K562 (cell line): Measurements from ENCODE around the gene HDGFL2. TPM values are rescaled to one million over a fixed set of nuclear protein-coding genes. Genes with fewer than 3 reads are reported as not detected.

Source experiments
- ATAC-seq: fragments of 200-7000 bp; cut with Tn5 transposase; 3 replicates; pipeline ENCODE4 v1.9.1; 2020; ENCODE audit warnings: moderate library complexity
- BruUV-seq: library from RNA; stranded (reverse); fragments of 400-500 nt; replicated peaks from 2 replicates; lab custom pipeline; 2021; lab: Mats Ljungman, UMichigan
- CTCF ChIA-PET: fragments of 300-600 bp; formaldehyde crosslinking; extraction: SDS; loops from one replicate; lab custom pipeline; 2021; ENCODE audit warnings: low intra/inter-chr PET ratio; lab: Yijun Ruan, JAX
- POLR2A ChIA-PET: fragments of 300-600, 350-650 bp; sonication (Branson Sonifier 250); formaldehyde crosslinking; extraction: SDS; loops from one replicate; lab custom pipeline; 2021; ENCODE audit warnings: antibody characterized with exemption, inconsistent platforms; lab: Yijun Ruan, JAX
- DNase-seq, 4 experiments: peaks; one replicate each; pipeline versions ENCODE4 v3.0.0 to v3.0.0-alpha.2; 2011 to 2018; ENCODE audit warnings: low spot score in 3 of 4, mixed read lengths in 3 of 4; ENCODE audit errors: extremely low read depth in 1 of 4
- FAIRE-seq: peaks from 2 replicates; lab custom pipeline; 2011; peaks lifted over from hg19 to GRCh38; lab: Jason Lieb, UNC
- H2AFZ ChIP-seq: 2 replicates; pipeline ENCODE4 v1.6.0; 2011; ENCODE audit warnings: low read depth, low read length, control low read depth, inconsistent platforms
- H3K27ac ChIP-seq: fragments of 200-600 bp; 3 replicates; pipeline ENCODE4 v1.8.0; 2011; ENCODE audit warnings: low read depth, mild to moderate bottlenecking, control low read depth, inconsistent platforms, low read length, moderate library complexity, mixed read lengths; ENCODE audit errors: extremely low read depth
- H3K27me3 ChIP-seq, 2 experiments: fragments of 300-600 bp in 1 of 2; 2 replicates in 1 of 2; 3 replicates in 1 of 2; pipeline versions ENCODE4 v1.6.0 to v1.8.0; 2011; ENCODE audit warnings: inconsistent platforms in 2 of 2, low read length in 2 of 2, mild to moderate bottlenecking in 1 of 2, mixed read lengths in 1 of 2, moderate library complexity in 1 of 2; ENCODE audit not compliant: control insufficient read depth in 2 of 2, insufficient read depth in 2 of 2
- H3K36me3 ChIP-seq: fragments of 300-600 bp; 3 replicates; pipeline ENCODE4 v1.8.0; 2011; ENCODE audit warnings: mild to moderate bottlenecking, low read length, inconsistent platforms; ENCODE audit not compliant: control insufficient read depth, insufficient read depth
- H3K4me1 ChIP-seq, 2 experiments: fragments of 200-600 bp in 1 of 2; replicated peaks in 1 of 2; 2 replicates in 1 of 2; 3 replicates in 1 of 2; pipeline versions ENCODE4 v1.5.1 to v1.8.0; 2011; ENCODE audit warnings: inconsistent platforms in 2 of 2, low read length in 2 of 2, mild to moderate bottlenecking in 1 of 2, mixed read lengths in 1 of 2, moderate library complexity in 1 of 2; ENCODE audit not compliant: control insufficient read depth in 2 of 2, insufficient read depth in 2 of 2
- H3K4me2 ChIP-seq: 2 replicates; pipeline ENCODE4 v1.6.1; 2011; ENCODE audit warnings: low read length, control low read depth, inconsistent platforms, mixed read lengths; ENCODE audit not compliant: insufficient read depth
- H3K4me3 ChIP-seq: fragments of 200-600 bp; sonication (generic), shearing (Covaris generic); 2 replicates; pipeline ENCODE4 v1.5.1; 2016; ENCODE audit warnings: control low read depth, inconsistent platforms
- H3K79me2 ChIP-seq: fragments of 200-600 bp; 3 replicates; pipeline ENCODE4 v1.8.0; 2011; ENCODE audit warnings: low read length, inconsistent platforms; ENCODE audit not compliant: control insufficient read depth, insufficient read depth
- H3K9ac ChIP-seq, 2 experiments: 2 replicates each; pipeline versions ENCODE4 v1.6.0 to v1.6.1; 2011; ENCODE audit warnings: low read depth in 2 of 2, low read length in 2 of 2, control low read depth in 1 of 2, inconsistent platforms in 1 of 2, mild to moderate bottlenecking in 1 of 2, mixed read lengths in 1 of 2; ENCODE audit not compliant: insufficient read depth in 1 of 2
- H3K9me1 ChIP-seq: one replicate; pipeline ENCODE4 v1.6.0; 2011; ENCODE audit warnings: inconsistent platforms, mild to moderate bottlenecking, low read length, moderate library complexity; ENCODE audit not compliant: control insufficient read depth, insufficient read depth
- H3K9me3 ChIP-seq: replicated peaks from 2 replicates; pipeline ENCODE4 v1.5.1; 2011; ENCODE audit warnings: low read depth, low read length, inconsistent platforms; ENCODE audit not compliant: control insufficient read depth, insufficient read depth
- H4K20me1 ChIP-seq: replicated peaks from 2 replicates; pipeline ENCODE4 v1.6.1; 2011; ENCODE audit warnings: low read length, inconsistent platforms, mixed read lengths; ENCODE audit not compliant: control insufficient read depth, insufficient read depth
- BCOR ChIP-seq: fragments of 450-650 bp; IDR thresholded peaks from 2 replicates; pipeline ENCODE4 v1.6.1; 2016
- CBX1 ChIP-seq: sonication (generic); IDR thresholded peaks from 2 replicates; pipeline ENCODE4 v1.6.1; 2016; ENCODE audit warnings: antibody characterized with exemption, low read depth, mild to moderate bottlenecking
- E2F5 ChIP-seq: sonication (generic); formaldehyde crosslinking; IDR thresholded peaks from 2 replicates; pipeline ENCODE4 v1.8.0; 2022; ENCODE audit warnings: mild to moderate bottlenecking, missing genetic modification reagents
- HCFC1 ChIP-seq: IDR thresholded peaks from 2 replicates; pipeline ENCODE4 v1.6.1; 2012; ENCODE audit warnings: low read depth, low read length, improper control_type of control experiment
- KDM1A ChIP-seq, 2 experiments: fragments of 450-650 bp; IDR thresholded peaks; 2 replicates each; pipeline ENCODE4 v1.6.1; 2016; ENCODE audit warnings: mild to moderate bottlenecking in 2 of 2
- NRF1 ChIP-seq, 2 experiments: fragments of 450-650 bp; IDR thresholded peaks in 1 of 2; conservative IDR thresholded peaks in 1 of 2; 2 replicates each; pipeline ENCODE4 v1.6.1; 2014; ENCODE audit warnings: mild to moderate bottlenecking in 2 of 2
- RB1 ChIP-seq: fragments of 450-650 bp; IDR thresholded peaks from 2 replicates; pipeline ENCODE4 v1.6.1; 2017; ENCODE audit warnings: low read depth, mild to moderate bottlenecking
- RBM25 ChIP-seq: fragments of 200-400 bp; formaldehyde crosslinking; IDR thresholded peaks from 2 replicates; pipeline ENCODE4 v1.6.1; 2018; ENCODE audit warnings: low read length, low read depth, moderate library complexity; ENCODE audit not compliant: severe bottlenecking
- SMC3 ChIP-seq: conservative IDR thresholded peaks from 2 replicates; pipeline ENCODE4 v1.6.1; 2011; ENCODE audit warnings: low read depth, low read length, improper control_type of control experiment; ENCODE audit not compliant: insufficient read depth
- SUPT5H ChIP-seq: fragments of 450-650 bp; IDR thresholded peaks from 2 replicates; pipeline ENCODE4 v1.6.1; 2016
- TBP ChIP-seq: optimal IDR thresholded peaks from 2 replicates; pipeline ENCODE3; 2011; ENCODE audit warnings: low read depth, low read length, improper control_type of control experiment
- TFAP4 ChIP-seq: sonication (generic); formaldehyde crosslinking; IDR thresholded peaks from 2 replicates; pipeline ENCODE4 v1.8.0; 2022; ENCODE audit warnings: missing genetic modification reagents, mild to moderate bottlenecking, moderate library complexity, borderline replicate concordance
- THAP7 ChIP-seq: fragments of 250-450 bp; sonication (Bioruptor Pico); IDR thresholded peaks from 2 replicates; pipeline ENCODE4 v1.5.0; 2021
- ZNF263 ChIP-seq: sonication (generic); formaldehyde crosslinking; IDR thresholded peaks from 2 replicates; pipeline ENCODE4 v1.8.0; 2022; ENCODE audit warnings: mild to moderate bottlenecking, missing genetic modification reagents, borderline replicate concordance
- WGBS: fragments of 100-300 bp; shearing (Covaris generic); methylation state at CpG from one replicate; pipeline ENCODE4 v1.1.6; 2016; ENCODE audit warnings: low coverage, mixed read lengths; ENCODE audit not compliant: insufficient coverage; ENCODE audit errors: missing lambda C conversion rate; 5-methylcytosine and 5-hydroxymethylcytosine counted together
- in situ Hi-C: fragments of 300-500 bp; cut with MboI; formaldehyde crosslinking; loops from 4 replicates; pipeline ENCODE4 v1.15.0; 2018; ENCODE audit warnings: inconsistent platforms, mixed read lengths
- intact Hi-C: fragments of 100-400 bp; cut with micrococcal nuclease; formaldehyde crosslinking; loops from 2 replicates; pipeline ENCODE4 v1.14.2; 2022
- polyA plus RNA-seq, 8 experiments: library from polyadenylated mRNA; depleted of rRNA in 4 of 8; stranded (reverse) in 5 of 8; unstranded in 3 of 8; fragments of >200 nt; fragmentation: Nextera tagmentation in 2 of 8; fragmentation: Illumina TruSeq in 1 of 8; extraction: Ambion mirVana in 2 of 8; extraction: Trizol in 1 of 8; gene quantifications; 2 replicates each; pipeline versions ENCODE4 v1.2.1 to v1.2.3, GENCODE V29; 2011 to 2014; ENCODE audit warnings: inconsistent platforms in 1 of 8, missing spikeins in 1 of 8
- total RNA-seq, 7 experiments: library from RNA; depleted of rRNA in 6 of 7; stranded (reverse); fragments of >200 nt in 6 of 7; fragmentation: Illumina TruSeq in 2 of 7; extraction: Trizol in 2 of 7; gene quantifications; 2 replicates each; pipeline versions ENCODE4 v1.2.1 to v1.2.3, GENCODE V29; 2011 to 2021; ENCODE audit warnings: low replicate concordance in 1 of 7

HDGFL2 gene
- total and polyA plus RNA-seq, 9 of the 15 experiments (the other 6 are each of a cell fraction or from before 2014, with no cell fraction given) = 0.13 to 61.7 (median 16.0) TPM

- 66% methylated on average over 15 of the region's 23 CpGs for WGBS
- peak; percentile 80 for FAIRE-seq
- peaks cover 0 to 37% of the 10 kb centered on the region in 2 experiments; a peak in 4 of 5 replicates for H3K4me1 ChIP-seq
- ATAC-seq = peak; percentile 90
- in situ Hi-C loops (no loop called here), intact Hi-C loops (loop anchor here (1.0 kb wide), 1 partner anchor 258 kb away; no protein-coding TSS in a partner anchor)
- H3K79me2 ChIP-seq = no peaks in the 10 kb centered on the region
- DNase-seq = peak; percentile 65 to 77 (median 74)
- H3K27ac ChIP-seq = no peak overlapping the region
- no peak overlapping the region for H2AFZ ChIP-seq
- H3K4me2 ChIP-seq = no peak overlapping the region
- 0 out of 2 replicates have a peak, but pooled peaks cover 3% of the 10 kb centered on the region for H4K20me1 ChIP-seq
- H3K9me1 ChIP-seq = no peaks in the 10 kb centered on the region
- no peaks in the 10 kb centered on the region for H3K9me3 ChIP-seq
- CTCF ChIA-PET = interaction anchor here (0.7 to 1.4 kb wide), 2 partner anchors 257 to 258 kb away, joined by 5 to 12 read pairs; no protein-coding TSS in a partner anchor
- no peak overlapping the region for H3K4me3 ChIP-seq
- no TSS peak for BruUV-seq
- H3K36me3 ChIP-seq = no peaks in the 10 kb centered on the region
- no peaks in the 10 kb centered on the region; a peak in 1 of 5 replicates for H3K27me3 ChIP-seq
- POLR2A ChIA-PET = interaction anchor here (0.6 to 1.9 kb wide), 7 partner anchors 9 to 278 kb away, joined by 3 to 8 read pairs (median 3); partner anchors contain the start of genes FEM1A, PLIN5 and YJU2
- peak overlapping the region in 1 of 2 experiments; percentile 55; a peak in 2 of 4 replicates for H3K9ac ChIP-seq
- TF ChIP-seq RB1 (peak; percentile 39; the same call in 1 of the 2 replicates), ZNF263 (CRISPR knock-in tag) (peak; percentile 34; the same call in 1 of the 2 replicates), SUPT5H (no peak), RBM25 (peak; percentile 47), TFAP4 (CRISPR knock-in tag) (peak; percentile 47; the same call in 1 of the 2 replicates), NRF1 (conservative IDR thresholded peaks at IDR 0.05 in 1 of 2, IDR thresholded peaks at IDR 0.05 in 1 of 2) (no peak), HCFC1 (0 out of 2 replicates have a peak, but pooled peaks have one; percentile 25), KDM1A (IDR thresholded peaks at IDR 0.05) (peak in 1 of 2 experiments; percentile 66; a peak in 2 of 4 replicates), THAP7 (no peak), E2F5 (no peak), CBX1 (peak; percentile 47; the same call in 1 of the 2 replicates), SMC3 (peak; percentile 70), TBP (no peak), BCOR (peak; percentile 48; the same call in 1 of the 2 replicates)
These were observed 52.9 kb downstream of the HDGFL2 start for GRCh38 chr19:4524808-4525562.
